Measurements from ENCODE around the gene FOLR2.

DNA sequence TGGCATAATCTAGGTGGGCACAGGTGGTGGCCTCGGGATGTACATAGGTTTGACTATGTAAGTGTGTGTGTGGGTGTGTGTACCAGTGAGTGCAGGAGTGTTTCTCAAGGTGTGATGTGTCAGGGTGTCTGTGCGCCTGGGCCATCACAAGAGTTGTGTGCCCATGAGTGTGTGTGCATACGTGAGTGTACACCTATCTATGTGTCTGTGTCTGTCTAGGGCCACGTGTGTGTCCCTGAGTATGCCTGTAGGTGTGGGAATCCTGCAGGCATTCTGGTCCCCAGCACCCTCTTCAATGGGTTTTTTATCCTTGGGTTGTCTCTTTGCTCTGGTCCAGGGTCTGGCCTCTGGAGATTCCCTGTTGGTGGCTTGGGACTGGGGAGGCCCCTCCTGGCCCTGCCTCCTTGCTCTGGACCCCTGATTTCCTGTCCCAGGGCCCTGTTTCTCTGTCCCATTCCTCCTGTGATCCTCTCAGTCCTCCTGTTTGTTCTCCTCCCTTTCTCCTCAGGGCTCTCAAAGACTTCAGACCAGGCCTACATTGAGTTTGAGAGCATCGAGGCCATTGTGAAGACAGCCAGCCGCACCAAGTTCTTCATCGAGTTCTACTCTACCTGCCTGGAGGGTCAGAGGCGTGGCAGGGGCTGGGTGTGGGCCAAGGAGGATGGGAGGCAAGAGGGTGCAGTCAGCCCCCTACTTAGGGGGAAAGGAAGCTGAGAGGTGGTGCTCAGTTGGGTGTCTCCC lies 17.3 kb downstream of the FOLR2 start:
- TF ChIP-seq CTCF (IDR thresholded peaks at IDR 0.05; ENCODE audit: control extremely low read depth in 1 of 3, insufficient read depth in 1 of 3, low read depth in 1 of 3, low read length in 3 of 3) (no peak), PHF8 (conservative IDR thresholded peaks at IDR 0.05; ENCODE audit: low read depth, low read length) (no peak), ATF2 (IDR thresholded peaks at IDR 0.05; ENCODE audit: low read length) (no peak), YY1 (IDR thresholded peaks at IDR 0.05; ENCODE audit: low read depth, low read length) (no peak)

All from H1 (cell line).